Measurements from ENCODE around the gene NFAT5.
"Not testable (repeated sequence)": the region's sequence is repeated elsewhere in the genome, so short reads cannot be mapped to it uniquely, and the experiment has no call there.

NFAT5 gene

GRCh38 chr16:69565671-69566239 lies at the start of gene NFAT5:
Gene NFAT5, plus strand, starts transcription at chr16:69565966. Its CDS starts 336 bp downstream, at chr16:69566302.
- peak; percentile 80 for DNase-seq (ENCODE audit: low read depth)

- not testable (repeated sequence) for DNase-seq (ENCODE audit: low read depth)
Observed at GRCh38 chr16:69517914-69518313, 47.9 kb upstream of the NFAT5 start.

- no peak for DNase-seq (ENCODE audit: low read depth)
Observed at GRCh38 chr16:69520413-69520799, 45.4 kb upstream of the NFAT5 start.

- DNase-seq (ENCODE audit: low read depth) = no peak
Observed at GRCh38 chr16:69520800-69521602, 44.8 kb upstream of the NFAT5 start.

- DNase-seq (ENCODE audit: low read depth) = no peak
Observed at GRCh38 chr16:69522041-69522578, 43.7 kb upstream of the NFAT5 start.

GRCh38 chr16:69522732-69523404 lies 42.9 kb upstream of the NFAT5 start:
- DNase-seq (ENCODE audit: low read depth) = no peak

- no peak for DNase-seq (ENCODE audit: low read depth)
Observed at GRCh38 chr16:69523566-69524305, 42.0 kb upstream of the NFAT5 start.

- DNase-seq (ENCODE audit: low read depth) = no peak
Observed at GRCh38 chr16:69526831-69527655, 38.7 kb upstream of the NFAT5 start.

- no peak for DNase-seq (ENCODE audit: low read depth)
Observed at GRCh38 chr16:69531988-69532387, 33.8 kb upstream of the NFAT5 start.

- no peak for DNase-seq (ENCODE audit: low read depth)
Observed at GRCh38 chr16:69532641-69533455, 32.9 kb upstream of the NFAT5 start.

GRCh38 chr16:69534720-69535119 lies 31.0 kb upstream of the NFAT5 start:
- no peak for DNase-seq (ENCODE audit: low read depth)

GRCh38 chr16:69535123-69536050 lies 30.4 kb upstream of the NFAT5 start:
- DNase-seq (ENCODE audit: low read depth) = no peak

GRCh38 chr16:69537706-69538080 lies 28.1 kb upstream of the NFAT5 start:
- no peak for DNase-seq (ENCODE audit: low read depth)

- DNase-seq (ENCODE audit: low read depth) = no peak
Observed at GRCh38 chr16:69538808-69539207, 27.0 kb upstream of the NFAT5 start.

GRCh38 chr16:69542974-69543373 lies 22.8 kb upstream of the NFAT5 start:
- no peak for DNase-seq (ENCODE audit: low read depth)

- no peak for DNase-seq (ENCODE audit: low read depth)
Observed at GRCh38 chr16:69544088-69544487, 21.7 kb upstream of the NFAT5 start.

GRCh38 chr16:69546663-69547062 lies 19.1 kb upstream of the NFAT5 start:
- not testable (repeated sequence) for DNase-seq (ENCODE audit: low read depth)

- no peak for DNase-seq (ENCODE audit: low read depth)
Observed at GRCh38 chr16:69553332-69553731, 12.4 kb upstream of the NFAT5 start.

- DNase-seq (ENCODE audit: low read depth) = no peak
Observed at GRCh38 chr16:69554495-69554894, 11.3 kb upstream of the NFAT5 start.
